AG09319 (cell line): Measurements from ENCODE around the gene SCART1.

Experiments used
- DNase-seq: peaks from one replicate; pipeline ENCODE4 v3.0.0-alpha.2; 2010; ENCODE audit warnings: low read depth; ENCODE audit errors: extremely low read depth
- TF ChIP-seq, protein P1 (sequence below): IDR thresholded peaks from 2 replicates; pipeline ENCODE4 v1.5.1; 2011; ENCODE audit warnings: low read depth, mild to moderate bottlenecking, inconsistent platforms, low read length, moderate library complexity

Gene SCART1

GRCh38 chr10:133418289-133418993 is 35.3 kb upstream of the SCART1 start:
- TF ChIP-seq, protein P1, sequence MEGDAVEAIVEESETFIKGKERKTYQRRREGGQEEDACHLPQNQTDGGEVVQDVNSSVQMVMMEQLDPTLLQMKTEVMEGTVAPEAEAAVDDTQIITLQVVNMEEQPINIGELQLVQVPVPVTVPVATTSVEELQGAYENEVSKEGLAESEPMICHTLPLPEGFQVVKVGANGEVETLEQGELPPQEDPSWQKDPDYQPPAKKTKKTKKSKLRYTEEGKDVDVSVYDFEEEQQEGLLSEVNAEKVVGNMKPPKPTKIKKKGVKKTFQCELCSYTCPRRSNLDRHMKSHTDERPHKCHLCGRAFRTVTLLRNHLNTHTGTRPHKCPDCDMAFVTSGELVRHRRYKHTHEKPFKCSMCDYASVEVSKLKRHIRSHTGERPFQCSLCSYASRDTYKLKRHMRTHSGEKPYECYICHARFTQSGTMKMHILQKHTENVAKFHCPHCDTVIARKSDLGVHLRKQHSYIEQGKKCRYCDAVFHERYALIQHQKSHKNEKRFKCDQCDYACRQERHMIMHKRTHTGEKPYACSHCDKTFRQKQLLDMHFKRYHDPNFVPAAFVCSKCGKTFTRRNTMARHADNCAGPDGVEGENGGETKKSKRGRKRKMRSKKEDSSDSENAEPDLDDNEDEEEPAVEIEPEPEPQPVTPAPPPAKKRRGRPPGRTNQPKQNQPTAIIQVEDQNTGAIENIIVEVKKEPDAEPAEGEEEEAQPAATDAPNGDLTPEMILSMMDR: no peak
- DNase-seq: no peak

GRCh38 chr10:133419211-133419950 is 34.4 kb upstream of the SCART1 start:
- no peak for DNase-seq
- TF ChIP-seq, protein P1: no peak

DNA sequence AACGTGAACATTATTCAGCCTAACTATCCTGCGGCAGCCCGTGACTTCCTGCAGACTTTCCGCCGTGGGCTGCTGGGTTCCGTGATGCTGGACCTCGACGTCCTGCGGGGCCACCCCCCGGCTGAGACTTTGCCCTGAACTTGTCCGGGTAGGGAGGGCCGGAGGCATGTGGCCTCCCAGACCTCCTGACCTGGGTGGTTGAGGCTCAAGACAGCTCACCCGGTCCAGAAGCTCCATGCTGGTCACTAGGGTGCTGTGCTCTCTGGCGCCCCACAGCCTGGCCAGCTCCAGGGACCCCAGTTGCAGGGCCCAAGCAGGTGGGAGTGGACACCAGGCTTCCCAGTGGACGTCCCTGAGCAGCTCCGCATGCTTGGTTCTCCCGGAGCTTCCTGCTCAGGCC is 33.7 kb upstream of the SCART1 start:
- no peak for DNase-seq
- TF ChIP-seq, protein P1: no peak

- TF ChIP-seq, protein P1: no peak
- DNase-seq: no peak
Observed at GRCh38 chr10:133420579-133420978, 33.2 kb upstream of the SCART1 start.

- TF ChIP-seq, protein P1: no peak
Observed at GRCh38 chr10:133421336-133422222, 32.2 kb upstream of the SCART1 start.

GRCh38 chr10:133422223-133422806 is 31.4 kb upstream of the SCART1 start:
- no peak for DNase-seq

More at GRCh38 chr10:133421336-133422222, 32.2 kb upstream of the SCART1 start:
- DNase-seq: no peak

More at GRCh38 chr10:133422223-133422806, 31.4 kb upstream of the SCART1 start:
- TF ChIP-seq, protein P1: no peak
